ENCODE results near the gene BAZ1B.

BAZ1B gene

GRCh38 chr7:73522105-73522872 is at the start of gene BAZ1B:
Gene BAZ1B, minus strand, starts transcription at chr7:73522293. Its CDS starts 360 bp downstream, at chr7:73521933.
- no peak for TF ChIP-seq GATA3 (IDR thresholded peaks at IDR 0.05; ENCODE audit: low read depth, low read length)
- no peak for TF ChIP-seq GATA2 (IDR thresholded peaks at IDR 0.05; ENCODE audit: low read depth, low read length)

- TF ChIP-seq GATA3 (IDR thresholded peaks at IDR 0.05; ENCODE audit: low read depth, low read length): no peak
- no peak for TF ChIP-seq GATA2 (IDR thresholded peaks at IDR 0.05; ENCODE audit: low read depth, low read length)
Measured at GRCh38 chr7:73570977-73571376, 48.9 kb upstream of the BAZ1B start.

GRCh38 chr7:73570521-73570920 is 48.4 kb upstream of the BAZ1B start:
- TF ChIP-seq GATA3 (IDR thresholded peaks at IDR 0.05; ENCODE audit: low read depth, low read length): no peak
- TF ChIP-seq GATA2 (IDR thresholded peaks at IDR 0.05; ENCODE audit: low read depth, low read length): no peak

- TF ChIP-seq GATA2 (IDR thresholded peaks at IDR 0.05; ENCODE audit: low read depth, low read length): no peak
- no peak for TF ChIP-seq GATA3 (IDR thresholded peaks at IDR 0.05; ENCODE audit: low read depth, low read length)
Measured at GRCh38 chr7:73569042-73569608, 47.0 kb upstream of the BAZ1B start.

GRCh38 chr7:73567846-73568685 is 46.0 kb upstream of the BAZ1B start:
- TF ChIP-seq GATA3 (IDR thresholded peaks at IDR 0.05; ENCODE audit: low read depth, low read length) (no peak), GATA2 (IDR thresholded peaks at IDR 0.05; ENCODE audit: low read depth, low read length) (no peak)

GRCh38 chr7:73567140-73567539 is 45.0 kb upstream of the BAZ1B start:
- TF ChIP-seq GATA3 (IDR thresholded peaks at IDR 0.05; ENCODE audit: low read depth, low read length) (no peak), GATA2 (IDR thresholded peaks at IDR 0.05; ENCODE audit: low read depth, low read length) (no peak)

- no peak for TF ChIP-seq GATA3 (IDR thresholded peaks at IDR 0.05; ENCODE audit: low read depth, low read length)
- TF ChIP-seq GATA2 (IDR thresholded peaks at IDR 0.05; ENCODE audit: low read depth, low read length): no peak
Measured at GRCh38 chr7:73565675-73566340, 43.7 kb upstream of the BAZ1B start.

- TF ChIP-seq GATA3 (IDR thresholded peaks at IDR 0.05; ENCODE audit: low read depth, low read length) (no peak), GATA2 (IDR thresholded peaks at IDR 0.05; ENCODE audit: low read depth, low read length) (no peak)
Measured at GRCh38 chr7:73560109-73560835, 38.2 kb upstream of the BAZ1B start.

- no peak for TF ChIP-seq GATA3 (IDR thresholded peaks at IDR 0.05; ENCODE audit: low read depth, low read length)
- TF ChIP-seq GATA2 (IDR thresholded peaks at IDR 0.05; ENCODE audit: low read depth, low read length): no peak
Measured at GRCh38 chr7:73557397-73558257, 35.5 kb upstream of the BAZ1B start, which contains the start of gene BCL7B. Gene BCL7B, minus strand, starts transcription at chr7:73557690. Its CDS starts 112 bp downstream, at chr7:73557578.

GRCh38 chr7:73557108-73557396 is 35.0 kb upstream of the BAZ1B start:
- TF ChIP-seq GATA2 (IDR thresholded peaks at IDR 0.05; ENCODE audit: low read depth, low read length): no peak
- no peak for TF ChIP-seq GATA3 (IDR thresholded peaks at IDR 0.05; ENCODE audit: low read depth, low read length)

- TF ChIP-seq GATA2 (IDR thresholded peaks at IDR 0.05; ENCODE audit: low read depth, low read length) (no peak), GATA3 (IDR thresholded peaks at IDR 0.05; ENCODE audit: low read depth, low read length) (no peak)
Measured at GRCh38 chr7:73556208-73557107, 34.4 kb upstream of the BAZ1B start.
